ENCODE data around the gene CGNL1. TPM values are rescaled to one million over a fixed set of nuclear protein-coding genes. Genes with fewer than 3 reads are reported as not detected.

The CGNL1 gene
- total RNA-seq, 3 donors from 2014 or later, result 0.05 to 0.08 (median 0.05) TPM

DNA sequence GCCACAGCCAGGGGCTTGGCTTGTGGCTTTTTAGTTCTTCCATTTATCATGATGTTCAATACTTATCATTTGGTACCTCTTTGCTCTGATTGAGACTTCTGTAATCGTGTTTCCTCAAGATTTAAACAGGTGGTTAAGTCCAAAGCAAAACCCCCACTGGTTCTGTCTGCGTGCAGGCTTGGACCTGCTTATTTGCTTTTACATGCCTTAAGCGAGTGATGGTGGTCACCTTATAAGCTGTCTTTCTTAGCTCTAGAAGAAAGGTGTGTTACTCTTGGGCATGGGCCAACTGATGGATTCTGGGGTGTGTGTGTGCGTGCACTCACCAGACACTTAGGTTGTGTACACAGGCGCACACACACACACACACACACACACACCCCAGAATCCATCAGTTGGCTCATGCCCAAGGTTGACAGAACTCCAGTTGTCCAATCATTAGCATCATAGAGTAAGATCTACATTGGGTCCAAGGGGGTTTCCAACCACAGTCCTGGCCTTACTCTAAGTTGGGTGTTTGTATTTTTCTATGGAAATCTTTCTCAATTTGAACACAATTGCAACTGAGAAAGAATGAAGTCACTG lies 216.6 kb downstream of the CGNL1 start:
- H3K27me3 Mint-ChIP-seq (ENCODE audit: low read depth), result peaks cover 25% of the 10 kb centered on the region
- no peaks in the 10 kb centered on the region for H3K9me3 Mint-ChIP-seq
- peaks cover 20% of the 10 kb centered on the region for H3K4me1 Mint-ChIP-seq (ENCODE audit: low read depth)
- H3K4me3 Mint-ChIP-seq, result no peak overlapping the region
- H3K36me3 Mint-ChIP-seq (ENCODE audit: insufficient read depth), result no peaks in the 10 kb centered on the region
- ATAC-seq (no peak), DNase-seq (no peak)

DNA sequence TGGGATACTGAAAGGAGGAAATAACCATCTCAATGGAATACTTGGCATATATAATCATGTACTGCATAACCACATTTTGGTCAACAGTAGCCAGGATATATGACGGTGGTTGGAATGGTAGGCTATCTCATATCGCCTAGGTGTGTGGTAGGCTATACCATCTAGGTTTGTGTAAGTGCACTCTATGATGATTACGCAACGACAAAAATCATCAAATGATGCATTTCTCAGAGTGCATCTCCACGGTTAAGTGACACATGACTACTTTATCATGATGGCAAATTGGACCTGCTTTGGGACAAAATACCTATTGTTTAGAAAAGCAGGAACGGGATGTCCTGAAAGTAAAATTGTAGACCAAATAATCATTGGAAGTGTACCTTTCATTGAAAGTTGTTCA lies 218.2 kb downstream of the CGNL1 start:
- no peak for ATAC-seq
- no peak overlapping the region for H3K4me3 Mint-ChIP-seq
- DNase-seq, result no peak
- peaks cover 10% of the 10 kb centered on the region for H3K4me1 Mint-ChIP-seq (ENCODE audit: low read depth)
- no peaks in the 10 kb centered on the region for H3K36me3 Mint-ChIP-seq (ENCODE audit: insufficient read depth)
- H3K27me3 Mint-ChIP-seq (ENCODE audit: low read depth), result peaks cover 24% of the 10 kb centered on the region
- H3K9me3 Mint-ChIP-seq, result no peaks in the 10 kb centered on the region

DNA sequence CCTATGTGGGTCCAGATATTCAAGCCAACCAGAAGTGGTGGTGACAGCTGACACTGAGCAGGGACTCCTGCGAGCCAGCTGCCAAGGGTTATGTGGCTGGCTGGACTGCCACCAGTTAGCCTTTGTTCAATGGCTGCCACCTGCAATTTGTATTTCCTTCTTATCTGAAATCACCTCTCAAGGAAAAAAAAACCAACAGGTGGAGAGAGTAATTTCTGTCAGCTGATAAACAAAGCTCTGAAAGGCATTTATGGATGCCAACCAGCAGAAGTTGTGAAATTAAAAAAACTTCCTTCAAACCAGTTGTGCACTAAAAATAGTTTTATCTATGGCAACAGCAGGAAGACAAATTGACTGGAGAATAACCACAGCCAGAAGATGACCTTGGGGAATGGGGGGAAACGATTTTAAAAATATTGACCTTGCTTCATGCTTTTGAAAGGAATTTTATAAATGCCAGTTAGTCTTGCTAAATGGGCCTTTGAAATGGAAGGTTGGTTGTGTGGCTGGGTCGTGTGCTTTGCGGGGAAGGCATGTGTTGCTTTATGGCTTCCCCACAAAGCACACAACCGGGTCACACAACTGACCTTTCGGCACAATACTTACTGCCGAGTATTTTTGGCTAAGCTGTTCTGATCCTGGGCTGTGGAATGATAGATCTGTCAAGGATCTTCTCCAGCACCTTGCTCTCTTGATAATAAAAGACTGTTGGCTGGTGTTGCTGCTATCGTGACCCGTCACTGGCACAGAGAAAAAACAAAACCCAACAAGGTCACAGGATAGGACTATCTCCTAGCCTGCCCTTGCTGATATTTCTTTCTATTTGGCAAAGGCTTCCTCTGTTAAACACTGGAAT lies 218.9 kb downstream of the CGNL1 start:
- Mint-ChIP-seq H3K27me3 (ENCODE audit: low read depth) (peaks cover 16% of the 10 kb centered on the region), H3K36me3 (ENCODE audit: insufficient read depth) (no peaks in the 10 kb centered on the region), H3K4me3 (no peak overlapping the region), H3K9me3 (no peaks in the 10 kb centered on the region), H3K4me1 (ENCODE audit: low read depth) (peaks cover 7% of the 10 kb centered on the region)
- no peak for DNase-seq
- ATAC-seq, result no peak

DNA sequence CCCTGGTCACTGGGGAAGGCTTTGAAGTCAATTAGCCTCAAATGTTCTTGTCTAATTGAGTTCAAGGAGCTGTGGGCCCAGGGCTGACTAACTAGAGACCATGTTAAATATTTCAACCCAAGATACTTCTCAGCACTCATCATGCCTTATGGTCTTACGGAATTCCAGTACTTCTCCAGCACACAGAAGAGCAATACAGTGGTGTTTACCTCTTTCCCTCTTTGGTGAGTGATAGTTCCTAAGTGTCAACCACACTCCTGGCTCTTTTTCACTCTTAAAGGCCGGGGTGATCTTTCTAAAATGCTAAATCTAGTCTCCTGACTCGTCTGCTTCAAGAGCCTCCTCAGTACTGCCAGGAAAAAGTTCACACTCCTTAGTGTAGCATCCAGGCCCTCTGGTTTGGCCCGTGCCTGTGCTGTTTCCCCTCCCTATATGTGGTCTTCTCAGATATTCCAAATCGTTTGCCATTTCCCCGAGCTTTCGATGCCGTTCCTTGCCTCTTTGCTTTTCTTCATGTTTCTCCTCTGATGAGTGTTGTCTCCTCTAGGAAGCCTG lies 220.1 kb downstream of the CGNL1 start:
- H3K4me3 Mint-ChIP-seq, result no peak overlapping the region
- peaks cover 1% of the 10 kb centered on the region for H3K4me1 Mint-ChIP-seq (ENCODE audit: low read depth)
- DNase-seq, result no peak
- no peaks in the 10 kb centered on the region for H3K36me3 Mint-ChIP-seq (ENCODE audit: insufficient read depth)
- H3K9me3 Mint-ChIP-seq, result no peaks in the 10 kb centered on the region
- peaks cover 8% of the 10 kb centered on the region for H3K27me3 Mint-ChIP-seq (ENCODE audit: low read depth)
- ATAC-seq, result no peak

DNA sequence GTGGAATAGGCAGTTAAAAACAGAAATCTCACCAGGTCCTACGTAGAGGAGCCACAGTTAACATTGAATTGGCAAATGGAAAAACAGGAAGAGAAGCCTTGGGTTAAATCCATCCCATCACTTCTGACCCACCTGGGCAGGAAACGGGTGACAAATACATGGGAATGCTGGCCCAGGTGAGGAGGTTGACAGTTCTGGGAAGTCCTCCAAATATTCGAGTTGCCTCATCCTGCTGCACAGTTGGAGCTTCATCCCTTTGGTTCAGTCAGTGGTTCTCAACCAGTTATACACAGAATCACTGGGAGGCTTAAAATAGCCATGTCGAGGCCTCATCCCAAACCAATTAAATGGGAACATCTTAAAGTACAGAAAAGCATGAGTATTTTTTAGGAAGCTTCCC lies 220.7 kb downstream of the CGNL1 start:
- H3K4me1 Mint-ChIP-seq (ENCODE audit: low read depth), result no peaks in the 10 kb centered on the region
- no peak overlapping the region for H3K4me3 Mint-ChIP-seq
- H3K36me3 Mint-ChIP-seq (ENCODE audit: insufficient read depth), result no peaks in the 10 kb centered on the region
- DNase-seq, result no peak
- ATAC-seq, result no peak
- no peaks in the 10 kb centered on the region for H3K9me3 Mint-ChIP-seq
- H3K27me3 Mint-ChIP-seq (ENCODE audit: low read depth), result peaks cover 7% of the 10 kb centered on the region

DNA sequence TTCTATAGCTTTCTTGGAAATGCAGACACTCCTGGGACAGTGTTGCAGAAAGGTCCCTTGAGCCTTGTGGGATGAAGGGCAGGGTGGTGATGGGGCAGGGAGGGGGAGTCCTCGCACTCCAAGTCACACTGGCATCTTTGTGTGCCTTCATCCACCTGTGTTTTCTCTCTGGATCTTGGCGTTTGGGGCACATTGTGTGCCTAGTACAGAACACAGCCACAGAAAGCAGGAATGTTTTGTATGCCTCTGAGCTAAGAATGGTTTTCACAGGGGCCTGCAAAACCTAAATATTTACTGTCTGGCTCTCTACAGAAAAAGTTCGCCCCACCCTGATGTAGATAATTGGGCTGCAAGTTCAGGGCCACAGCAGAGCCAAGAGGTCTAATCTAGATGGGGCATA lies 221.1 kb downstream of the CGNL1 start:
- ATAC-seq (no peak), DNase-seq (no peak)
- Mint-ChIP-seq H3K9me3 (no peaks in the 10 kb centered on the region), H3K4me3 (no peak overlapping the region), H3K27me3 (ENCODE audit: low read depth) (peaks cover 6% of the 10 kb centered on the region), H3K4me1 (ENCODE audit: low read depth) (no peaks in the 10 kb centered on the region), H3K36me3 (ENCODE audit: insufficient read depth) (no peaks in the 10 kb centered on the region)

DNA sequence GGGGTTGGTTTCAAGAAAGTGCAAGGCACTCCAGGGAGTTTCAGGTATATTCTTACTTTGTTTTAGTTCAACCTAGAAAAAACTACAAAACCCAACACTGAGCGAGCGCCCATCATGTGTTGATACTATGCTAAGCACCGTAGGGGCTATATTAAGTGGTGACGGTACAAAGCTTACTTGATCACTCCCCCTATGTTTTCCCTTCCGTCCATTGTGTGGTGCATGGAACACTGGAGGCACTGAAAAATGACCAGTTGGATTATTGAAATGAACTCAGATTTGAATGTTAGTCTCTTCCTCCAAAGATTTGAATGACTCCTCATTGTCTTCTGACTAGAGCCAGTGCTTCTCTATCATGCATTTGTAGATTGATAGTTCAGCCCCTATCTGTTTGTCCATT lies 222.0 kb downstream of the CGNL1 start:
- Mint-ChIP-seq H3K9me3 (no peaks in the 10 kb centered on the region), H3K36me3 (ENCODE audit: insufficient read depth) (no peaks in the 10 kb centered on the region), H3K4me3 (no peak overlapping the region), H3K27me3 (ENCODE audit: low read depth) (peaks cover 2% of the 10 kb centered on the region), H3K4me1 (ENCODE audit: low read depth) (no peaks in the 10 kb centered on the region)
- no peak for ATAC-seq
- DNase-seq, result no peak

DNA sequence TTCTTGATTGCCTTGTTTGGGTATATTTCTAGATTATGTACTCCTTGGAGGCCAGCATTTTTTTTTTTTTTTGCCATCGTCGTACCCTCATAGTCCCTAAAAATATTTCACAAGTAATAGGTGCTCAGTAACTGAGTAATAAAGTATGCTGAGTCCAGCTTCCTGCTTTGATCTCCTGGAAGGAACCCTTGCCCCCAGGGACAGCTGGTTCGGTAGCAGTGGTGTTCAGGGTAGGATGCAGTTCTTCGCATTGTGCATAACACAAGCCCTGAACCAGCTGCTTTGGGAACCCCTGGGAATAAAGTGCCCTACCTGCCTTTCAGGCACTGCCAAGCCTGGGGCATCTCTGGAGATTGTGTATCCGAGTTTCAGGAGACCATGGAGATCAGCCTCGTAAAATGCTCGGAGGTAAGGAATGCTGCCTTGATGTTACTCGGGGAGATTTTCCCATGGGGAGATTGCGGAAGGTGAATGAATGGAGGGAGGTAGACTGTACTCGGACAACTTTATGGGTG lies 223.0 kb downstream of the CGNL1 start:
- H3K4me1 Mint-ChIP-seq (ENCODE audit: low read depth), result no peaks in the 10 kb centered on the region
- no peaks in the 10 kb centered on the region for H3K9me3 Mint-ChIP-seq
- H3K4me3 Mint-ChIP-seq, result no peak overlapping the region
- H3K27me3 Mint-ChIP-seq (ENCODE audit: low read depth), result peaks cover 2% of the 10 kb centered on the region
- no peak for DNase-seq
- no peaks in the 10 kb centered on the region for H3K36me3 Mint-ChIP-seq (ENCODE audit: insufficient read depth)
- no peak for ATAC-seq

DNA sequence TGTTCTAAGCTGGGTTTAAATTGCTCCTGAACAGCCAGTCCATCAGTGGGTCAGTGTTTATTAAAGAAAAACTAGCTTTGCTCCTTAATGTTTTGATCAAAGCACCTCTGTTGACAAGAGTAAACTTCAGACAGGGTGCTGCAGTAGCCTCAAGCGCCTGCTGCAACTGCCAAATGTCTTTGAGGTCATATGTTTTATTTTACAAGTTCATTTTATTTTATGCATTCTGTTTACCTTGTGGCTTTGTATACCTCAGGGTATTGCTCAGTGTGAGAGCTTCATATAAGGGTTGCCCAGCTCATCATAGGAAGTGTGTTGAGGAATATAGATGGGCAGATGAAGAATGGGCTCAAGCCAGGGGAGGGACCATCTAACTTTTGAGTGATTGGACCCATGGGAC lies 223.9 kb downstream of the CGNL1 start:
- Mint-ChIP-seq H3K4me1 (ENCODE audit: low read depth) (no peaks in the 10 kb centered on the region), H3K4me3 (no peak overlapping the region), H3K36me3 (ENCODE audit: insufficient read depth) (no peaks in the 10 kb centered on the region), H3K9me3 (no peaks in the 10 kb centered on the region), H3K27me3 (ENCODE audit: low read depth) (peaks cover 5% of the 10 kb centered on the region)
- no peak for DNase-seq
- no peak for ATAC-seq

Other genes starting within 250 kb of the CGNL1 start
- under 1 TPM in 2 of 3 donors, not detected in 1; 0.13 to 0.22 TPM for gene MYZAP, start 215.4 kb downstream of the CGNL1 start, total RNA-seq